SU-DHL-6 (cell line): ENCODE results near the gene GAMT.

Experiments used
- H2AFZ ChIP-seq: fragments of 200-600 bp; sonication (generic); 2 replicates; pipeline ENCODE4 v1.6.1; 2014; ENCODE audit warnings: low read depth, mild to moderate bottlenecking, moderate library complexity, mixed read lengths, antibody characterized with exemption, low read length; ENCODE audit not compliant: severe bottlenecking
- H3F3A ChIP-seq: fragments of 200-600 bp; shearing (Covaris generic); 2 replicates; pipeline ENCODE4 v1.6.0; 2016; ENCODE audit warnings: antibody characterized with exemption, mild to moderate bottlenecking; ENCODE audit not compliant: insufficient read depth
- H3K27ac ChIP-seq: fragments of 200-600 bp; sonication (generic); 2 replicates; pipeline ENCODE4 v1.5.1; 2016; ENCODE audit warnings: low read depth, mild to moderate bottlenecking, low read length, moderate library complexity, mixed read lengths
- H3K27me3 ChIP-seq: fragments of 200-600 bp; sonication (generic), shearing (Covaris generic); 2 replicates; pipeline ENCODE4 v1.6.0; 2014; ENCODE audit warnings: mild to moderate bottlenecking, low read length
- H3K36me3 ChIP-seq: fragments of 200-600 bp; sonication (generic); 2 replicates; pipeline ENCODE4 v1.6.1; 2014; ENCODE audit warnings: mild to moderate bottlenecking, low read length, mixed read lengths
- H3K4me2 ChIP-seq: fragments of 300-600, 200-600 bp; shearing (Covaris generic), sonication (generic); 2 replicates; pipeline ENCODE4 v1.6.0; 2014; ENCODE audit warnings: low read length, low read depth, mild to moderate bottlenecking; ENCODE audit not compliant: poor library complexity, severe bottlenecking
- H3K4me3 ChIP-seq: fragments of 200-600 bp; sonication (generic); 2 replicates; pipeline ENCODE4 v1.5.1; 2014; ENCODE audit warnings: antibody characterized with exemption, low read length, mild to moderate bottlenecking, mixed read lengths; ENCODE audit not compliant: insufficient read depth, poor library complexity, severe bottlenecking
- H3K79me2 ChIP-seq: fragments of 200-600 bp; sonication (generic); 2 replicates; pipeline ENCODE4 v1.6.1; 2014; ENCODE audit warnings: mild to moderate bottlenecking, low read length, moderate library complexity; ENCODE audit not compliant: insufficient read depth
- H3K9ac ChIP-seq: fragments of 200-600 bp; sonication (generic); 2 replicates; pipeline ENCODE4 v1.7.0; 2014; ENCODE audit warnings: mild to moderate bottlenecking, low read length
- H3K9me2 ChIP-seq: fragments of 200-600 bp; sonication (generic); replicated peaks from 2 replicates; pipeline ENCODE4 v1.6.1; 2014; ENCODE audit warnings: low read length; ENCODE audit not compliant: insufficient read depth
- H3K9me3 ChIP-seq: fragments of 200-600 bp; sonication (generic); 2 replicates; pipeline ENCODE4 v1.6.1; 2014; ENCODE audit warnings: low read length, mixed read lengths; ENCODE audit not compliant: insufficient read depth
- H4K20me1 ChIP-seq: fragments of 200-600 bp; sonication (generic); 2 replicates; pipeline ENCODE4 v1.6.1; 2014; ENCODE audit warnings: low read depth, mild to moderate bottlenecking, antibody characterized with exemption, low read length, moderate library complexity, mixed read lengths
- CTCF ChIP-seq: fragments of 200-600 bp; sonication (generic); IDR thresholded peaks from one replicate; pipeline ENCODE4 v1.5.1; 2017; ENCODE audit warnings: antibody characterized with exemption, mild to moderate bottlenecking, low read length, moderate library complexity; ENCODE audit not compliant: insufficient read depth, poor library complexity, severe bottlenecking
- EZH2phosphoT487 ChIP-seq: fragments of 200-600 bp; sonication (generic), shearing (Covaris generic); conservative IDR thresholded peaks from 2 replicates; pipeline ENCODE4 v1.6.1; 2018; ENCODE audit warnings: mild to moderate bottlenecking, antibody characterized with exemption, low read length, moderate library complexity, mixed read lengths

Gene GAMT

GRCh38 chr19:1399745-1400144 lies 1.6 kb downstream of the GAMT start:
- no peaks in the 10 kb centered on the region for H4K20me1 ChIP-seq
- H3K9me2 ChIP-seq, result no peaks in the 10 kb centered on the region
- no peak overlapping the region for H3K4me3 ChIP-seq
- no peaks in the 10 kb centered on the region for H3K27me3 ChIP-seq
- H3K27ac ChIP-seq, result no peak overlapping the region
- peak overlapping the region; percentile 77 for H3K4me2 ChIP-seq
- H3K36me3 ChIP-seq, result no peaks in the 10 kb centered on the region
- H3K79me2 ChIP-seq, result peaks cover 15% of the 10 kb centered on the region
- H3K9ac ChIP-seq, result peak overlapping the region; percentile 92; the same call in 1 of the 2 replicates
- no peak overlapping the region for H2AFZ ChIP-seq
- H3K9me3 ChIP-seq, result no peaks in the 10 kb centered on the region
- H3F3A ChIP-seq, result 0 out of 2 replicates have a peak, but pooled peaks cover 4% of the 10 kb centered on the region
- TF ChIP-seq CTCF, result no peak
- TF ChIP-seq EZH2phosphoT487, result no peak

GRCh38 chr19:1399079-1399478 lies 2.3 kb downstream of the GAMT start:
- no peak overlapping the region for H2AFZ ChIP-seq
- peaks cover 15% of the 10 kb centered on the region for H3K79me2 ChIP-seq
- 0 out of 2 replicates have a peak, but pooled peaks cover 4% of the 10 kb centered on the region for H3F3A ChIP-seq
- H3K36me3 ChIP-seq, result no peaks in the 10 kb centered on the region
- H3K4me2 ChIP-seq, result no peak overlapping the region
- no peak overlapping the region for H3K27ac ChIP-seq
- no peak overlapping the region for H3K4me3 ChIP-seq
- TF ChIP-seq CTCF, result no peak
- no peak for TF ChIP-seq EZH2phosphoT487
- H3K27me3 ChIP-seq, result no peaks in the 10 kb centered on the region
- H4K20me1 ChIP-seq, result no peaks in the 10 kb centered on the region
- no peak overlapping the region for H3K9ac ChIP-seq
- no peaks in the 10 kb centered on the region for H3K9me2 ChIP-seq
- H3K9me3 ChIP-seq, result no peaks in the 10 kb centered on the region

- Histone ChIP-seq H3K27ac (no peak overlapping the region), H3K9me2 (no peaks in the 10 kb centered on the region), H3K27me3 (no peaks in the 10 kb centered on the region), H3K4me2 (no peak overlapping the region), H3F3A (0 out of 2 replicates have a peak, but pooled peaks cover 4% of the 10 kb centered on the region), H3K36me3 (no peaks in the 10 kb centered on the region), H4K20me1 (no peaks in the 10 kb centered on the region), H3K79me2 (peaks cover 15% of the 10 kb centered on the region), H2AFZ (no peak overlapping the region), H3K4me3 (no peak overlapping the region), H3K9me3 (no peaks in the 10 kb centered on the region), H3K9ac (no peak overlapping the region)
- TF ChIP-seq EZH2phosphoT487, result no peak
- TF ChIP-seq CTCF, result no peak
Measured at GRCh38 chr19:1397838-1398237, 3.5 kb downstream of the GAMT start.
